Dendritic cell treated with granulocyte-macrophage colony-stimulating factor and Interleukin-4, amounts not matched to agents 40 ng/mL and 50 ng/mL, for 4 days (primary cell): ENCODE data around the gene HIGD1A.
A peak's percentile ranks its signal among the peaks of the same experiment; 100 is the strongest.

Source experiments
- H3K27ac Mint-ChIP-seq: one replicate; pipeline ENCODE4 v1.8.0; 2022; ENCODE audit warnings: mild to moderate bottlenecking, mixed read lengths
- H3K27me3 Mint-ChIP-seq: one replicate; pipeline ENCODE4 v1.8.0; 2022; ENCODE audit warnings: mild to moderate bottlenecking, mixed read lengths
- H3K36me3 Mint-ChIP-seq: one replicate; pipeline ENCODE4 v1.8.0; 2022; ENCODE audit warnings: low read depth, mixed read lengths
- H3K4me1 Mint-ChIP-seq: one replicate; pipeline ENCODE4 v1.8.0; 2022; ENCODE audit warnings: low read depth, mixed read lengths
- H3K4me3 Mint-ChIP-seq: one replicate; pipeline ENCODE4 v1.8.0; 2022; ENCODE audit warnings: mild to moderate bottlenecking, moderate library complexity, mixed read lengths
- H3K9me3 Mint-ChIP-seq: one replicate; pipeline ENCODE4 v1.8.0; 2022; ENCODE audit warnings: mixed read lengths
- intact Hi-C: fragments of 100-400 bp; cut with micrococcal nuclease; formaldehyde crosslinking; loops from one replicate; pipeline ENCODE4 v1.15.0; 2022

Gene HIGD1A

GRCh38 chr3:42771271-42771670 is 33.0 kb downstream of the HIGD1A start:
- Mint-ChIP-seq H3K9me3 (peaks cover 12% of the 10 kb centered on the region), H3K4me3 (no peak overlapping the region), H3K27me3 (no peaks in the 10 kb centered on the region), H3K27ac (no peak overlapping the region), H3K4me1 (peaks cover 26% of the 10 kb centered on the region), H3K36me3 (peaks cover 7% of the 10 kb centered on the region)
- intact Hi-C loops: no loop called here

- Mint-ChIP-seq H3K4me3 (no peak overlapping the region), H3K27ac (no peak overlapping the region), H3K36me3 (peaks cover 7% of the 10 kb centered on the region), H3K9me3 (peaks cover 12% of the 10 kb centered on the region), H3K27me3 (no peaks in the 10 kb centered on the region), H3K4me1 (peaks cover 43% of the 10 kb centered on the region)
- intact Hi-C loops: no loop called here
These were observed 34.7 kb downstream of the HIGD1A start for GRCh38 chr3:42769477-42770131.

GRCh38 chr3:42764561-42765295 is 39.6 kb downstream of the HIGD1A start:
- no peaks in the 10 kb centered on the region for H3K9me3 Mint-ChIP-seq
- H3K36me3 Mint-ChIP-seq: no peaks in the 10 kb centered on the region
- intact Hi-C loops: no loop called here
- no peaks in the 10 kb centered on the region for H3K27me3 Mint-ChIP-seq
- H3K4me1 Mint-ChIP-seq: peaks cover 61% of the 10 kb centered on the region
- peak overlapping the region; percentile 78 for H3K27ac Mint-ChIP-seq
- H3K4me3 Mint-ChIP-seq: no peak overlapping the region

- intact Hi-C loops: no loop called here
- H3K4me1 Mint-ChIP-seq: peaks cover 61% of the 10 kb centered on the region
- H3K27me3 Mint-ChIP-seq: no peaks in the 10 kb centered on the region
These were observed 40.2 kb downstream of the HIGD1A start for GRCh38 chr3:42764115-42764514.

GRCh38 chr3:42763021-42763420 is 41.3 kb downstream of the HIGD1A start:
- intact Hi-C loops: no loop called here
- no peak overlapping the region for H3K4me3 Mint-ChIP-seq

More at GRCh38 chr3:42764115-42764514, 40.2 kb downstream of the HIGD1A start:
- peak overlapping the region; percentile 78 for H3K27ac Mint-ChIP-seq
- no peaks in the 10 kb centered on the region for H3K36me3 Mint-ChIP-seq
- H3K9me3 Mint-ChIP-seq: no peaks in the 10 kb centered on the region
- no peak overlapping the region for H3K4me3 Mint-ChIP-seq

GRCh38 chr3:42762046-42762724 is 42.1 kb downstream of the HIGD1A start:
- intact Hi-C loops: no loop called here
- Mint-ChIP-seq H3K27me3 (no peaks in the 10 kb centered on the region), H3K36me3 (no peaks in the 10 kb centered on the region), H3K4me1 (peaks cover 66% of the 10 kb centered on the region), H3K27ac (peak overlapping the region; percentile 74), H3K4me3 (peak overlapping the region; percentile 2), H3K9me3 (no peaks in the 10 kb centered on the region)

More at GRCh38 chr3:42763021-42763420, 41.3 kb downstream of the HIGD1A start:
- Mint-ChIP-seq H3K27ac (peak overlapping the region; percentile 74), H3K9me3 (no peaks in the 10 kb centered on the region), H3K36me3 (no peaks in the 10 kb centered on the region), H3K4me1 (peaks cover 64% of the 10 kb centered on the region), H3K27me3 (no peaks in the 10 kb centered on the region)

- H3K4me1 Mint-ChIP-seq: peaks cover 44% of the 10 kb centered on the region
- H3K27ac Mint-ChIP-seq: no peak overlapping the region
- H3K27me3 Mint-ChIP-seq: no peaks in the 10 kb centered on the region
- no peaks in the 10 kb centered on the region for H3K36me3 Mint-ChIP-seq
- no peaks in the 10 kb centered on the region for H3K9me3 Mint-ChIP-seq
- no peak overlapping the region for H3K4me3 Mint-ChIP-seq
- intact Hi-C loops: no loop called here
These were observed 46.2 kb downstream of the HIGD1A start for GRCh38 chr3:42758126-42758525.

- intact Hi-C loops: no loop called here
- H3K27ac Mint-ChIP-seq: peak overlapping the region; percentile 36
- no peaks in the 10 kb centered on the region for H3K36me3 Mint-ChIP-seq
- H3K9me3 Mint-ChIP-seq: no peaks in the 10 kb centered on the region
- no peaks in the 10 kb centered on the region for H3K27me3 Mint-ChIP-seq
- H3K4me3 Mint-ChIP-seq: no peak overlapping the region
- H3K4me1 Mint-ChIP-seq: peaks cover 32% of the 10 kb centered on the region
These were observed 47.5 kb downstream of the HIGD1A start for GRCh38 chr3:42756681-42757213.

- H3K4me1 Mint-ChIP-seq: peaks cover 24% of the 10 kb centered on the region
- intact Hi-C loops: no loop called here
These were observed 48.4 kb downstream of the HIGD1A start for GRCh38 chr3:42755681-42756578.

GRCh38 chr3:42753757-42754156 is 50.5 kb downstream of the HIGD1A start:
- intact Hi-C loops: no loop called here
- peaks cover 34% of the 10 kb centered on the region for H3K4me1 Mint-ChIP-seq
- no peaks in the 10 kb centered on the region for H3K9me3 Mint-ChIP-seq
- no peak overlapping the region for H3K4me3 Mint-ChIP-seq
- no peak overlapping the region for H3K27ac Mint-ChIP-seq
- H3K27me3 Mint-ChIP-seq: no peaks in the 10 kb centered on the region
- H3K36me3 Mint-ChIP-seq: no peaks in the 10 kb centered on the region

More at GRCh38 chr3:42755681-42756578, 48.4 kb downstream of the HIGD1A start:
- no peak overlapping the region for H3K4me3 Mint-ChIP-seq
- H3K27ac Mint-ChIP-seq: peak overlapping the region; percentile 28
- H3K9me3 Mint-ChIP-seq: no peaks in the 10 kb centered on the region
- no peaks in the 10 kb centered on the region for H3K27me3 Mint-ChIP-seq
- no peaks in the 10 kb centered on the region for H3K36me3 Mint-ChIP-seq

- intact Hi-C loops: no loop called here
- no peaks in the 10 kb centered on the region for H3K27me3 Mint-ChIP-seq
These were observed 51.3 kb downstream of the HIGD1A start for GRCh38 chr3:42752961-42753360.

GRCh38 chr3:42752441-42752840 is 51.8 kb downstream of the HIGD1A start:
- no peak overlapping the region for H3K4me3 Mint-ChIP-seq
- peaks cover 41% of the 10 kb centered on the region for H3K4me1 Mint-ChIP-seq
- intact Hi-C loops: no loop called here
- no peak overlapping the region for H3K27ac Mint-ChIP-seq
- no peaks in the 10 kb centered on the region for H3K9me3 Mint-ChIP-seq
- no peaks in the 10 kb centered on the region for H3K36me3 Mint-ChIP-seq
- no peaks in the 10 kb centered on the region for H3K27me3 Mint-ChIP-seq

More at GRCh38 chr3:42752961-42753360, 51.3 kb downstream of the HIGD1A start:
- Mint-ChIP-seq H3K36me3 (no peaks in the 10 kb centered on the region), H3K9me3 (no peaks in the 10 kb centered on the region), H3K4me3 (no peak overlapping the region), H3K27ac (no peak overlapping the region), H3K4me1 (peaks cover 37% of the 10 kb centered on the region)

- H3K9me3 Mint-ChIP-seq: no peaks in the 10 kb centered on the region
- no peaks in the 10 kb centered on the region for H3K27me3 Mint-ChIP-seq
- intact Hi-C loops: no loop called here
These were observed 52.7 kb downstream of the HIGD1A start for GRCh38 chr3:42751609-42752008.

More at GRCh38 chr3:42751609-42752008, 52.7 kb downstream of the HIGD1A start:
- H3K27ac Mint-ChIP-seq: no peak overlapping the region
- no peaks in the 10 kb centered on the region for H3K36me3 Mint-ChIP-seq
- H3K4me3 Mint-ChIP-seq: no peak overlapping the region
- peaks cover 48% of the 10 kb centered on the region for H3K4me1 Mint-ChIP-seq
